ENCODE results near the gene BPIFB3.

Gene BPIFB3

DNA sequence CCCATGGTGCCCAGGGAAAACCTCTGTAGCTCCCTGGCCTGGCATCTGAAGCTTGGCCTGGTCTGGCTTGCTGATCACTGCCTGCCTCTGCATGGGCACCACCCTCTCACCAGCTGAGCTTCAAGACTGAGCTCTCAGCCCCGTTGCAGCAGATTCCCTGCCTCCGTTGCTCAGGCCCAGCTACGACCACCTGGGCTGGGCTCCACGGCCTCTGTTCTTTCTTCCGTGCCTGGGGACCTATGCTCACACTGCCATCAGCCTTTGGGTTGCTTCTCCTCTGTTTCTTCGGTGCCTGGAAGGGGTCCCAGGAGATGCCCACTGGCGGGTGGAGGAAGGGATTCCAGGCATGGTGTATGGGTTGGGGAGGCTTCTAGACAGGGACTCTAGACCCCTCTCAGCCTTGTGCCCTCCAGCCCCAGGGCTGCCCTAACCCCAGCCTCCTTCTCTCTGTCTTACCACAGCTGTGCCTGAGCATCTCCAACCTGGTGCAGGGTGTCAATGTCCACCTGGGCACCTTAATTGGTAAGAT is 37.1 kb upstream of the BPIFB3 start:
- DNase-seq = no peak

DNA sequence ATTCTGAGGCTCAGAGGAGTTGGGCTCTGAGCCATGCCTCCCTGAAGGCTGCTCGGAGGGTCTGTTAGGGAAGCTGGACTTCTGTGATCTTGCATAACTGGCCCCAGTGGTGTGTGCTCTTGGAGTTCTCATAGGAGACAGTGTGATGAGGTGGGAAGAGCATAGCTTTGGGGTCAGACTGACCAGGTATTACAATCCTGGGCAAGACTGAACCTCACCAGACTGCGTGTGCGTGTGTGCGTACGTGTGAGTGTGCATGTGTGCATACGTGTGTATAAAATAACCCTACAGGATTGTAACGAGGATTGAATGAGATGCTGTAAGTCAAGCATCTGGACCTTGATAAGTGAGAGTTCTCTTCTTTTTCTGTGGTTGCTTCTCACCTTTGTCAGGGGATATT is 36.2 kb upstream of the BPIFB3 start:
- DNase-seq = no peak

DNA sequence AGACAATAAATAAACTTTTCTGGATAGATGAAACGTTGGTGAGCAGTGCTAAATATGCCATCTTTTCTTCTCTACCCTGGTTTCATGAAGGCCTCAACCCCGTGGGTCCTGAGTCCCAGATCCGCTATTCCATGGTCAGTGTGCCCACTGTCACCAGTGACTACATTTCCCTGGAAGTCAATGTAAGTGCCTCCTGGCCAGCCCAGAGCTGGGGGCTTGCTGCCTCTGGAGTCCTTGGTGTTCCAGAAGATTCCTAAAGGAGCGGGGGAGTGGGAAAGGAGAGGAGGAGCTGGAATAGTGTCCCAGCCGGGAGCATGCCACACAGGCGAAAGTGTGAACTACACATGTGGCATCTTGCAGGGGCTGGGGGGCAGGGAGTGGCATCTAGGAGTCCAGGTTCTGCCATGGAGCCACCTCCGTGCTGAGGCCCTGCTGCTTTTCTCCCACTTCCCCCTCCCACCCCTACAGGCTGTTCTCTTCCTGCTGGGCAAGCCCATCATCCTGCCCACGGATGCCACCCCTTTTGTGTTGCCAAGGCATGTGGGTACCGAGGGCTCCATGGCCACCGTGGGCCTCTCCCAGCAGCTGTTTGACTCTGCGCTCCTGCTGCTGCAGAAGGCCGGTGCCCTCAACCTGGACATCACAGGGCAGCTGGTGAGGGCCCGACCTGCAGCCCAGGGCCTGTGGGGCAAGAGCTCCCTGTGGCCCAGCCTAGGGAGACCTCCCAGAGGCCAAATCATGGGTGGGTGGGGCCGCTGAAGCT is 35.4 kb upstream of the BPIFB3 start:
- DNase-seq = no peak

DNA sequence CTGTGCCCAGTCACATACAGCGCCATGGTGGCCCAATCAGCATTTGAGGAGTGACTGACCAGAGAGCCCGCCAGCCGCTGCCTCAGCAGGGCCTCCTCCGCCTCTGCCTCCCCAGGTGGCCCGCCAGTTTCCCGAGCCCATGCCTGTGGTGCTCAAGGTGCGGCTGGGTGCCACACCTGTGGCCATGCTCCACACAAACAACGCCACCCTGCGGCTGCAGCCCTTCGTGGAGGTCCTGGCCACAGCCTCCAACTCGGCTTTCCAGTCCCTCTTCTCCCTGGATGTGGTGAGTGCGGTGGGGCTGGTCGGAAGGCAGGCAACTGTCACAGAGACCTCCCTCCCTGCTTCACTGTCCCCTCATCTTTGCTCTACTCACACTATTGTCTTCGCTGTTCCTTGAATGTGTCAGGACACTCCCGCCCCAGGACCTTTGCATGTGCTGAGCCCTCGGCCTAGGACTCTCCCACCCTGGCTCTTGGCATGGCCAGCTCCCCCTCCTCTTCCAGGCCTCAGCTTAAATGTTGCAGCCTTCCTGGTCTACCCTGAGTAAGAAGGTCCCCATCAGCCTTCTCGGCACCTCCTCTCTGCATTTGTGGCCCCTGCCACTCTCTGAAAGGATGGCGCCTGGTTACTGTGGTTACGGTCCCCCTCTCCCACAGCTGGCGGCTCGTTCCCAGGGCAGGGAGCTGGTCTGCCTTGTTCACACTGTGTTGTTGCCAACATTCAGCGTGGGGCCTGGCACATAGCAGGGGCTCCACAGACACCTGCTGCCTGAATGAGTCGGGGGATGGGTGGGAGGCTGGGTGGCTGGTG is 34.0 kb upstream of the BPIFB3 start:
- no peak for DNase-seq

DNA sequence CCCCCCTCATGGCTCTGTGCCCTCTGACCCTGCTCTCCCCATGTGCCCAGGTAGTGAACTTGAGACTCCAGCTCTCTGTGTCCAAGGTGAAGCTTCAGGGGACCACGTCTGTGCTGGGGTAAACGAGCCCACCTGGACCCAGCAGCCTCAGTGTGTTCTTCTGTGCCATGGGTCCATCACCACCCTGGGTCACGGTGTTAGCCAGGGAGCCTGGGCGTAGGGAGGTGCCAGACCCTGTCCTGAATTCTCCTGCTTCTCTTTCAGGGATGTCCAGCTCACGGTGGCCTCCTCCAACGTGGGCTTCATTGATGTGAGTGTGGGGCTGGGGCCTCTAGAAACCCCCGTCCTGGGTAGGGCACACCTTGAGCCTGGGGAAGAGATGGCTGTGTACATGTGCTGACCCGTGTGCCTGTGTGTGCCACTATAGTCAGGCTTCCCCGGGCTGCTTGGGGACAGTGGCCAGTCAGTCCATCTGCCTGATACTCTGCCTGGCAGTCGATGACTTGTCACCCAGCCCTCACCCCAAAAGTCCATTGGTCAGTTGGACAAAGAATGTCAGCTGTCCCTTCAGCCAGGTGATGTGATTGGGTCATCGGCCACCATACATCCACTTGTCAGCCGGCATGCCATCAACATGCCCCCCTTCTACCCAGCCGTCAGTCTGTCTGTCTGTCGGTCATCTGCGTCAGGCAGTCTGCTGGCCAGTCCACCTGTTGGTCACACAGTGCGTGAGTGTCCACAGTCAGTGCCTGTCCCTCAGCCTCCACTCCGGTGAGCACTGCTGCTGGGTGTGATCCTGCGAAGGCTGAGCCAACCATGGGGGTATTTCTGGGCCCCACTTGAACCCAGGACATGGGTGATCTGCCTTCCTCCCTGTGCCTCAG is 33.2 kb upstream of the BPIFB3 start:
- no peak for DNase-seq

DNA sequence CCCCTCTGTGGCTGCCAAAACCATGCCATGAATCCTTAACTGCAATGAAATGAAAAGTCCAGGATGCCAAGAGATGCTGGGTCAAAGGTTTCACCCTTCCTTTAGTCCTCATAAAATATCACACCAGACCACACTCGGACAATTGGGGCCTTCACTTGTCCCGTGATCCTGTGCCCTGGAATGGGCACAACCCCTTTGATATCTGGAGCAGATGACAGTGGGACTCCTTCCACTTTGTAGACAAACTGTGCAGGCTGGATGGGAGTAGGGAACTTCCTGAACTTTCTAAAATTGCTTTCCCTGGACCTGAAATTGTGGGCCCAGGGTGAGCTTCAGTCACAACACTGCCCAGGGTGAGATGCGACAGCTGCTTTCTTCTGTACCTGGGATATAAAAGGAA is 31.8 kb upstream of the BPIFB3 start:
- no peak for DNase-seq

DNA sequence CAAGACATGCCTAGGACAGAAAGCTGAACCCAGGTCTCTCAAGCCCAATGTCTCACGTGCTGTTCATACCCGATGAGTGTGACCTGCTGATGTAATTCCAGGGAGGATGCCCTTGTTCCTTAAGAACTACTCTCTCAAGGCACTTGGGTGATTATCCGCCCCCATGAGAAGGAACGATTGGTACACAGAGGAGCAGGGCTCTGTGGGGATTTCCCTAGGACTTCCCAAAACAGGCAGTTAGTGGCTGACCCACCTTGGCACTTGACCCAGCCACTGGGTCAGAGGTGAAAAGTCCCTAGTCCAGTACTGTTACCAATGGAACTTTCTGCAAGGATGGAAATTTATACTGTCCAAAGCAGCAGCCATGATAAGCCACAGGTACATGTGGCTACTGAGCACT is 31.4 kb upstream of the BPIFB3 start:
- no peak for DNase-seq

DNA sequence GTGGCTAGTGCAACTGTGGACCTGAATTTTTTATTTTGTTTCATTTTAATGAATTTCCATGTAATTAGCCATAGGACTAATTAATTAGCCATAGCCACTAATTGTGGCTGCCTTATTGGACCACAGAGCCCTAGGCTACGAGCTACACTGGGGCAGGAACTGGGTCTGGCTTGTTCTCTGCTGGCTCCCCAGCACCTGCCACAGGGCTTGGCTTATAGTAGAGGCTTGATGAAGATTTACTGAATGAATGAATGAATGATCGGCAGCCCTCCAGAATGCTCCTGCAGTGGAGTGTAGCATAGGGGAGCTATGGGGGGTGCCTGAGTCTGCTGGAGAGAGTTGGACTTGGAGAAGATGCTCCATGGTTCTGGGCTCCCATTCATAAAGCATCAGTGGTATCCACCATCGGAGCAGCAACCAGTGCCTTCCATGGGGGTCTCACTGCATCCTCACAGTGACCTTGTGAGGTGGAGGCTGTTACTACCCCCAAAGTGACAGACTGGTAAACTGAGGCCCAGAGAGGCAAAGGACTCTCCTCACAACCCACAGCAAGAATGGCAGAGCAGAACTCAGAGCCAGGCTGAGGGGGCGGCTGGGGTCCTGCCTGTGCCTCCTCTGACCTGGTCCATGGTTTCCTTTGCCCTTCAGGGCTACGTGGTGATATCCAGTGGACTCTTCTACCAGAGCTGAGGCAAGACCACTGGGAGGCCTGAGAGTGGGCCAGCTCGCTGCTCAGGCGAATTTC is 30.8 kb upstream of the BPIFB3 start:
- DNase-seq = no peak

DNA sequence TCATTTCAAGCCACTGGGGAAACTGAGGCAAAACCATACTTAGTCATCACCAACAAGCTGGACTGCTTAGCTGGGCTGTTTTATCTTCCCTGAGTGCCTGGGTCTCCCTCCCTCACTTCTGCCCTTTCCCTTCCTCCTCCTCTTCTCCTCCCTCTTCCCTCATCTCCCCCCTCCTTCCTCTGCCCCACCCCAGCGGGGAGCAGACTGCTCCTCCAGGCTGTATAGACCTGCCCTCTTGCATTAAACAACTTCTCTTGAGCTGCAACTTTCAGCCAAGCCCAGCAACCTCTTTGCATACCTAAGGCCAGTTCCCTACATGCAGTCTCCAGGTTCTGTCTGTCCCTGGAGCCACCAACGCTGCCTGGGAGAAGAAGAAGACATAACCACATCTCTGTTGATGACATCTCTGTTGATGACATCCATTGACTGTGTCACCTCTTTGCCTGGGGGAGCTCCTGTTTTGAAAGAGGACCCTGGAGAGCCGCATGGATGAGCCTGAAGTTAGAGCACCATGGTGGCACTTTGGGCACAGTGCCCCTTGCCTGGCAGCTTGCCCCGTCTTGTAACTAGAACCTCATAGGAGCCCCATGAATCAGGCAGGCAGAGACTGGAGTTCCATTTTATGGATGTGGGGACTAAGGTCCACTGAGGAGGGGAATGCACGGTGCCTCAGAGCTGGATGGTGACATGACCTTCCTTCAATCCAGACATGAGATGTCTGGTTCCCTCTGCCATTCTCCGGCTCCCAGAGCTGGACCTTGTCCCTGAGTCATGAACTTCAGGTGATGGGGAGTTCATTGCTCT is 30.1 kb upstream of the BPIFB3 start:
- no peak for DNase-seq

DNA sequence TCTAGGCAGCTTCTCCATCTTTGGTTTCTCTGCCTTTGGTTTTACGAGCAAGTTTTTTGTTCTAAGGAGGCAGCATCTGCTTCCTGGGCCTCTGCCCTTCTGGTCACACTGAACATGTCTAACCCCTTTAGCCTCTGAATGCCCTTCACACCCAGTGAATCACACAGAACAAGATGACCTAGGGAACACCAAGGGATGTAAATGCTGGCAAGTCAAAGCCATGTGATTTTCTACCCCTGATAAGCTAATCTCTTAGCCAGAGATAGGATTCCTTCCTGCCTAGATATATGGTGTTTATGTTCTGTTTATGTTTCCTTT is 29.5 kb upstream of the BPIFB3 start:
- no peak for DNase-seq

DNA sequence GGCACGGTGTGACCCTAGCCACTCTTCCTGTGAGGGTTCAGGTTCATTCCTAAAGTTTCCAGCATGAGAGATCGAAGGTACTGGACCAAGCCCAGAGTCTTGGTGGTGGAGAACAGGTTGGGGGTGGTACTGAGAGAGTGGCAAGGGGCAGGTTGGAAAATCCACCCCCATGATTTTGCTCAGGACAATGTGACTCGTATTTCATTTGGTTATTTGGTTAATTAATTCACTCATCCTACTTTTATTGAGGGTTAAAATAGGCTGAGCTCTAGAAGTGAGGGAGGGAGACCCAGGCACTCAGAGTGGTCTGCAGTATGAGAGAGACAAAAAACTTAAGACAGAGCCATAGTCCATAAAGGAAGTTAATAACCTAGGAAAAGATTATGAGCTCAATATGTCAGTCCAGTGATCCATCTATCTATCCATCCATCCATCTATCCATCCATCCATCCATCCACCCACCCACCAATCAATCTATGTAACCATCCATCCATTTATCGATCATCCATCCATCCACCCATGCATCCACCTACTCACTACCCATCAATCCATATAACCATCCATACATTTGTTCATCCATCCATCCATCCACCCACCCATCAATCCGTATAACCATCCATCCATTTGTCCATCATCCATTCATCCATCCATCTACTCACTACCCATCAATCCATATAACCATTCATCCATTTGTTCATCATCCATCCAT is 28.9 kb upstream of the BPIFB3 start:
- no peak for DNase-seq

DNA sequence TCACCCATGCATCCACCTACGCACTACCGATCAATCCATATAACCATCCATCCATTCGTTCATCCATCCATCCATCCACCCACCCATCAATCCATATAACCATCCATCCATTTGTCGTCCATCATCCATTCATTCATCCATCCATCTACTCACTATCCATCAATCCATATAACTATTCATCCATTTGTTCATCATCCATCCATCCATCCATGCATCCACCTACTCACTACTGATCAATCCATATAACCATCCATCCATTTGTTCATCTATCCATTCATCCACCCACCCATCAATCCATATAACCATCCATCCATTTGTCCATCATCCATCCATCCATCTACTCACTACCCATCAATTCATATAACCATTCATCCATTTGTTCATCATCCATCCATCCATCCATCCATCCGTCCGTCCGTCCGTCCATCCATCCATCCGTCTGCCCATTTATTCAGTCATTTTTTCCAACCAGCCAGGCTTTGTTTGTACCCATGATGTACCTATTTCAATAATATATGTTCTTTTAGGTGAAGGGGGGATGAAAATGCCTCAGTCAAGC is 28.3 kb upstream of the BPIFB3 start:
- no peak for DNase-seq

DNA sequence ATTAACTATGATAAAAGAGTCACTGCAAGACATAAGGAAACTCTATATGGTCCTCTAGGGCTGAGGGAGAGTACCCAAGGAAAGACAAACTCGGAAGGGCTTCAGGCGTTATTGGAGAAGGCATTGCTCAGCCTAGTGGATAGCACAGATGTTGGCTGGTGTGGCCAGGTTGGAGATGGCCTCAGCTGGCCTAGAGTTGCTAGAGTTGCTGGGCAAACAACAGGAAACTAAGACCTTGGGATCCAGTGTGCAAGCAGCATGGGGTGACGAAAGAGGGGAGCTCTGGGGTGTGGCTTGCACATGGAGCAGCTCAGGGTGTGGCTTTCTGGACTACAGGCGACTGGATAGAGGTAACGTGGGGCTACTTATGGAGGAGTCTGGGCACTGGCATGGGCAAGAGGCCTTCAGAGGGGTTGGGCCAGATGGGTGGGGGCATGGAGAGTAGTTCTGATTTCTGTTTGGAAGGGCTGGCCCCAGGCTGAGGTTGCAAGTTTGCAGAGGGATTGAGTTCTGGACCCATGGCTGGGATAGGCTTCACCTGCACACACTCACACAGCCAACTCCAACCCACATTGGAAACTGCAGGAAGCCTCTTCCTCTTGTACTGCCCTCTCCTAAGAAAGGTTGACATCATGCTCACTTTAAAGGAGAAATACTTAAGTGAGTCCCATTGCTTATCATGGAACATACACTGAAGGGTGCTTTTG is 27.5 kb upstream of the BPIFB3 start:
- no peak for DNase-seq

DNA sequence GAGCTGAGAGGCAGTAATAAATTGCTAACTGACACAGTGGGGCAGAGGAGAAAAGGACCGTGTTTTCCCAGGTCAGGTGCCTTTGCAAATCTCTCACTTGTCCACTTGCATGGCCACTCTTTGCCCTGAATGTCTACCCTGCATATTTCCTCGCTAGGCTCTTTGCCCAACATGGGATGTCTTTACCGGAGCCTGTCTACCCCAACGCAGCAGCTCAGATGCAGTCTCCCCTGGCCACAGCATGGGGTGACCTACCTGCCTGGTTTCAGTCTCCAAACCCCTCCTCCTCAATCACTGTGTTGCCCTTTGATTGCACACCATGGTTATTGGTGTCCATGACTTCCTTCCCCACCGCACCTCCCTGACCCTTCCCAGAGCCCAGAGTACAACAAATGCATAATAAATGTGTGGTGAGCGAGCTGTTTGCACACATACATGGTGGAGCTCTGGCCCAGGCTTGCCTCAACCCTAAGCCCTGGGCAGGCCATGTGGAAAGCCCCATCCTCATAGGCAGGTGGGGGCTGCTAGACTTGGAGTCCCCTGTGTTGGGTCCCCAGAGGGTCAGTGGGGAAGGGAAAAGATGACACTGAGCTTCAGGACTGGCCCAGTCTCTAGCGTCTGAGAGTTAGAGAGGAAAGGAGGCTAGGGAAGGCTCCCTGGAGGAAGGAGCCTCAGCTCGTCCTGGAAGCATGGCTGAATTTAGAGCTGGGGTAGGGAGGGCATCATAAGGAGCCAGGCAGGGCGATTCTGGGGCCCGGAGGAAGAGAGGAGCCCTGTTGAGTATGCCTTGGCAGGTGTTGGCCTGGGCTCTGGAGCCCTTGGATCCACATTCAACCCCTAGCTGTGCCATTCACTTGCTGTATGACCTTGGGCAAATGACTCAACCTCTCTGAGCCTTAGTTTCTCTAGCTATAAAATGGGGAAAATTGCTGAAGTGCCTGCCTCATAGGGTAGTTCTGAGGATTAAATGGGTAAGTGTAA is 26.6 kb upstream of the BPIFB3 start:
- no peak for DNase-seq

DNA sequence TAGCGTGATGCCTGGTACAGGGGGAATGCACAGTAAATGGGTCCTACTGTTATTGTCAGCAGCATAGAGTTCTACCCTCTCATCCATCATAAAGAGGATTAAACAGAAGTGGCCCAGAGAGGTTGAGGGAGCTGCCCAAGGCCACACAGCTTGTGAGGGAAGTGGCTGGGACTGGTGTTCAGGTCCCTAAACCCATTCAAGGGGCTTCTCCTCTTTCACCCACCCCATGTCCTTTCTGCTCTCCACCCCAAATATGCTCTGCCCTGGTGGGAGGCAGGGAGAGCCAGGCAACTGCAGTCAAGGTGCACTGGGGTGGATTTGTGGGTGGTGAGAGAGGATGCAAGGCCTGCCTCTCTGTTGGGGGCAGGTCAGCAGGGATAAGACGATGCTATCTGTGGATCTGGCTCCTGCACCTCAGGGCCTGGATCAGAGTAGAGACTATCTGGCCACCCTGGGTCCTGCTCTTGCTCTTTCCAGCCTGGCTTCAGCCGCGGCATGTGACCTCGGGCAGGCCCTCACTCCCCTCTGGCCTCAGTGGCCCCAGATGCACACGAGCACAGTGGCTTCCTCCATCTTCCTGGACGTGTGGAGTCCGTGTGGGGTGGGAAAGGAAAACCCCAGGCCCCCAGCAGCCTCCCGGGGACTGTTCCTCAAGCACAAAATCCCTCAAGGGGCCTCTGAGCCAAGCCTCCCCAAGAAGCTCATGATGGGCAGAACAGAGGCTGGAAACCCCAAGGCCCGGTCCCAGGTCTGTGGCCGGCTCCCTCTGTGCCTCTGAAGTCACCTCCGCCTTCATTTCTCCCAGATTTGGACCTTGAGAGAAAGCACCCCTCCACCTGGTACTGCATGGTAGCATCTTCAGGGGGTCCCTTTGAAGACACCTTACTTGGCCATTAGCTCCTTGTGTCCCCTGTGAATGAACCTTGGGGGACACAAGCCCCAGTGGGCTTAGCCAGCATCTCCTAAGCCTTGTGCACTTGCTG is 25.6 kb upstream of the BPIFB3 start:
- DNase-seq = no peak

DNA sequence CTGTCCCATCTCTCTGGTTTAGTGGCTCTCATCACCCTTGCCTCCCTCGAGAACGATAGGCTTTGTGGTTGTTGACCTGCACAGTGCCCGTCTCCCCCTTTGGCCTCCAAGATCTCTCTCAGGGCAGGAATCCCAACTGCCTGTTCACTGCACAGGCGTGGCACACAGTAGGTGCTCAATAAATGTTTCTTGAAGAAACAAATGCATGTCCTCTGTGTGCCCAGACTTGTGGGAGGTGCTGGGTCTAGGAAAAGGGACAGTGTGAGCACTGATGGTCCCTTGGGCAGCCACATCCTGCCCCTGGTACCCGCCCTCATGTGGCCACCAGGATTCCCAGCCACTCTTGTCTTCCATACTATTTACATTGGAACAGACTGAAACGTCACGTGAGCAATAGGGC is 24.8 kb upstream of the BPIFB3 start:
- DNase-seq = no peak

DNA sequence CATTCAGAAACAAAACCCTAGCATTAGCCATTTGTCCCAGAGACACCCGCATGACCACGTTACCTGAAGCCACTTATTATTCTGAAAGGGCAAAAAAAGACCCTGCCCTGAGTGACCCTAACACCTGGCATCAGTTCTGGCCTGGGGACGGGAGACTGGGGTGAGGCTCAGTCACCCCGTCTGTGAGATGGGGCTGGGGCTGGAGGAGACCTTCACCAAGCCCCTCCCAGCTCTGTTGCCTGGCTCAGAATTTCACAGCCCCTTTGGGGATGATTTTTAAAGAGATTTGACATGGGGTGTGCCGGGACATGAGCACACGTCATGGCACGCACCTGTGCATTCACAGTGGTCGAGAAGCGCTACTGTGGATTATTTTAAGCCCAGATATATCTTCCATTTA is 23.6 kb upstream of the BPIFB3 start:
- no peak for DNase-seq

DNA sequence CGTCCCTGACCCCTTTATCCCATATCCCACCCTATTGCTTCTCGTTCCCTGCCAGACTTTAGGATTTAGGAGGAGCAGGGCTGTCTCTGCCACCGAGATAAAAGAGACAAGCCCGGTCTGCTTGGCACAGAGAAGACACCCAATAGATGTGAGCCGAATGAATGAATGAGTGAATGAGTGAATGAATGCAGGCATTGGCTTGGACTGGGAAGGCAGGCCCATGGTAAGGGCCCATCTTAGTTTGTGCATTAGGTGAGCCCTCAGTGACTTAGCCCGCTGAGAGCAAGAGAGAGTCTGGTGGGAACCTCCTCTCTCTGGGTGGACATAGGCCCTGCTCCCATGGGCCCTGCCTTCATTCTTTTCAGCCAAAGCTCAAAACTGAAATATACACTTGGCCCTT is 23.1 kb upstream of the BPIFB3 start:
- no peak for DNase-seq

All from amniotic stem cell (primary cell).